GM23338 (cell line): ENCODE measurements around the gene MGME1. TPM values are rescaled to one million over a fixed set of nuclear protein-coding genes. Genes with fewer than 3 reads are reported as not detected.

Source experiments
- ATAC-seq: fragments of 200-7000 bp; cut with Tn5 transposase; 3 replicates; pipeline ENCODE4 v1.9.1; 2020
- DNase-seq: peaks from one replicate; pipeline ENCODE4 v3.0.0-alpha.2; 2015; ENCODE audit warnings: low spot score
- H2AFZ ChIP-seq: fragments of 200-600 bp; sonication (generic); 2 replicates; pipeline ENCODE4 v1.8.0; 2016; ENCODE audit warnings: antibody characterized with exemption, mild to moderate bottlenecking, moderate library complexity
- H3F3A ChIP-seq: fragments of 200-600 bp; sonication (generic); replicated peaks from 2 replicates; pipeline ENCODE4 v1.8.0; 2017; ENCODE audit warnings: antibody characterized with exemption, mixed run types, low read depth
- H3K27ac ChIP-seq: fragments of 200-600 bp; sonication (generic); 2 replicates; pipeline ENCODE4 v1.6.1; 2016; ENCODE audit warnings: low read depth
- H3K27me3 ChIP-seq: fragments of 200-600 bp; sonication (generic); 2 replicates; pipeline ENCODE4 v1.8.0; 2016; ENCODE audit warnings: mild to moderate bottlenecking, mixed run types, moderate library complexity; ENCODE audit not compliant: insufficient read depth
- H3K36me3 ChIP-seq: fragments of 200-600 bp; sonication (generic); 2 replicates; pipeline ENCODE4 v1.8.0; 2016; ENCODE audit warnings: mild to moderate bottlenecking; ENCODE audit not compliant: insufficient read depth
- H3K4me1 ChIP-seq: fragments of 200-600 bp; sonication (generic); 2 replicates; pipeline ENCODE4 v1.8.0; 2016; ENCODE audit warnings: mild to moderate bottlenecking, moderate library complexity; ENCODE audit not compliant: insufficient read depth
- H3K4me2 ChIP-seq: fragments of 200-600 bp; sonication (generic); 2 replicates; pipeline ENCODE4 v1.7.1; 2017; ENCODE audit warnings: mixed run types
- H3K4me3 ChIP-seq: fragments of 200-600 bp; sonication (generic); 2 replicates; pipeline ENCODE4 v1.6.1; 2016; ENCODE audit warnings: mixed run types
- H3K79me2 ChIP-seq: fragments of 200-600 bp; sonication (generic); replicated peaks from 2 replicates; pipeline ENCODE4 v1.8.0; 2017; ENCODE audit warnings: mild to moderate bottlenecking; ENCODE audit not compliant: insufficient read depth
- H3K9me2 ChIP-seq: fragments of 200-600 bp; sonication (generic); 2 replicates; pipeline ENCODE4 v1.8.0; 2017; ENCODE audit not compliant: insufficient read depth
- H4K20me1 ChIP-seq: fragments of 200-600 bp; sonication (generic); replicated peaks from 2 replicates; pipeline ENCODE4 v1.8.0; 2017; ENCODE audit warnings: mild to moderate bottlenecking; ENCODE audit not compliant: insufficient read depth
- H3K27ac Mint-ChIP-seq: 2 replicates; pipeline ENCODE4 v1.8.0; 2020; ENCODE audit warnings: inconsistent platforms, mild to moderate bottlenecking, moderate library complexity, mixed read lengths
- H3K27me3 Mint-ChIP-seq: 3 replicates; pipeline ENCODE4 v1.8.0; 2022; ENCODE audit warnings: low read depth, mild to moderate bottlenecking, moderate library complexity, mixed read lengths, inconsistent platforms; ENCODE audit not compliant: insufficient read depth, poor library complexity
- H3K36me3 Mint-ChIP-seq: 3 replicates; pipeline ENCODE4 v1.8.0; 2021; ENCODE audit warnings: low read depth, mild to moderate bottlenecking, inconsistent platforms, moderate library complexity, mixed read lengths
- H3K4me1 Mint-ChIP-seq: 3 replicates; pipeline ENCODE4 v1.8.0; 2020; ENCODE audit warnings: mild to moderate bottlenecking, inconsistent platforms, mixed read lengths
- H3K4me3 Mint-ChIP-seq: 3 replicates; pipeline ENCODE4 v1.8.0; 2021; ENCODE audit warnings: moderate library complexity, mild to moderate bottlenecking, inconsistent platforms, mixed read lengths
- H3K9me3 Mint-ChIP-seq: 3 replicates; pipeline ENCODE4 v1.8.0; 2020; ENCODE audit warnings: moderate library complexity, mild to moderate bottlenecking, inconsistent platforms, mixed read lengths
- CREB1 ChIP-seq: fragments of 250-450 bp; sonication (Bioruptor Pico); IDR thresholded peaks from 2 replicates; pipeline ENCODE4 v1.5.0; 2020; ENCODE audit warnings: low read depth, mild to moderate bottlenecking, moderate library complexity
- CTCF ChIP-seq, 2 experiments: fragments of 200-600 bp in 1 of 2; sonication (generic) in 1 of 2; conservative IDR thresholded peaks; 2 replicates each; pipeline versions ENCODE4 v1.5.1 to v1.6.1; 2016 to 2017; ENCODE audit warnings: antibody characterized with exemption in 2 of 2, low read depth in 2 of 2, mild to moderate bottlenecking in 2 of 2, moderate library complexity in 1 of 2
- ETS1 ChIP-seq: IDR thresholded peaks from 2 replicates; pipeline ENCODE4 v1.6.1; 2016; ENCODE audit warnings: antibody characterized with exemption
- EZH2 ChIP-seq: fragments of 200-600 bp; sonication (generic); IDR thresholded peaks from one replicate; pipeline ENCODE4 v1.8.0; 2017; ENCODE audit warnings: antibody characterized with exemption, mild to moderate bottlenecking, low read depth; ENCODE audit not compliant: unreplicated experiment
- EZH2phosphoT487 ChIP-seq: fragments of 200-600 bp; sonication (generic); IDR thresholded peaks from one replicate; pipeline ENCODE4 v1.8.1; 2018; ENCODE audit warnings: antibody characterized with exemption; ENCODE audit not compliant: unreplicated experiment
- JUNB ChIP-seq: IDR thresholded peaks from one replicate; pipeline ENCODE4 v1.6.1; 2016; ENCODE audit warnings: antibody characterized with exemption; ENCODE audit not compliant: unreplicated experiment
- NANOG ChIP-seq: IDR thresholded peaks from 2 replicates; pipeline ENCODE4 v1.6.1; 2016; ENCODE audit warnings: antibody characterized with exemption, borderline replicate concordance
- POLR2AphosphoS5 ChIP-seq: IDR thresholded peaks from 2 replicates; pipeline ENCODE4 v1.6.1; 2016; ENCODE audit warnings: antibody characterized with exemption, low read depth
- REST ChIP-seq: IDR thresholded peaks from one replicate; pipeline ENCODE4 v1.6.1; 2018; ENCODE audit warnings: antibody characterized with exemption; ENCODE audit not compliant: unreplicated experiment
- STAT1 ChIP-seq: IDR thresholded peaks from one replicate; pipeline ENCODE4 v1.6.1; 2016; ENCODE audit warnings: antibody characterized with exemption; ENCODE audit not compliant: unreplicated experiment
- ZNF114 ChIP-seq: fragments of 250-450 bp; sonication (Bioruptor Pico); IDR thresholded peaks from 2 replicates; pipeline ENCODE4 v1.5.0; 2020; ENCODE audit warnings: mild to moderate bottlenecking, moderate library complexity
- ZNF331 ChIP-seq: fragments of 250-450 bp; sonication (Bioruptor Pico); IDR thresholded peaks from 2 replicates; pipeline ENCODE4 v1.5.0; 2020; ENCODE audit warnings: low read depth, mild to moderate bottlenecking, moderate library complexity
- ZNF462 ChIP-seq: fragments of 250-450 bp; sonication (Bioruptor Pico); IDR thresholded peaks from 2 replicates; pipeline ENCODE4 v1.5.0; 2020; ENCODE audit warnings: mild to moderate bottlenecking, moderate library complexity
- polyA plus RNA-seq: library from polyadenylated mRNA; unstranded; fragments of >200 nt; fragmentation: Nextera tagmentation; extraction: Ambion mirVana; gene quantifications from 2 replicates; pipeline ENCODE4 v1.2.1, GENCODE V29; 2016
- total RNA-seq: library from RNA; depleted of rRNA; stranded (reverse); fragments of >200 nt; shearing (Covaris generic); gene quantifications from 2 replicates; pipeline ENCODE4 v1.2.3, GENCODE V29; 2014

Gene MGME1
- total and polyA plus RNA-seq, 2 experiments from 2014 or later, result 43.1 to 56.9 TPM

- TF ChIP-seq ZNF114 (CRISPR knock-in tag) (no peak), CREB1 (no peak), CTCF (conservative IDR thresholded peaks at IDR 0.05; ENCODE audit: low read depth in 2 of 2) (no peak)
These were observed 21.4 kb upstream of the MGME1 start (continued) for GRCh38 chr20:17947474-17947815.

GRCh38 chr20:17948442-17948841 lies 20.4 kb upstream of the MGME1 start:
- no peak overlapping the region for H3K27ac Mint-ChIP-seq
- peaks cover 86% of the 10 kb centered on the region for H3K79me2 ChIP-seq
- H3F3A ChIP-seq, result peaks cover 54% of the 10 kb centered on the region
- no peak overlapping the region; the same call in 1 of the 2 replicates for H3K27ac ChIP-seq
- ATAC-seq (no peak), DNase-seq (no peak)
- H3K4me3 Mint-ChIP-seq, result no peak overlapping the region
- no peak overlapping the region for H3K4me3 ChIP-seq
- H3K9me3 Mint-ChIP-seq, result no peaks in the 10 kb centered on the region
- no peak for TF ChIP-seq EZH2
- no peak for TF ChIP-seq STAT1
- no peak for TF ChIP-seq ZNF114 (CRISPR knock-in tag)
- TF ChIP-seq ZNF462 (CRISPR knock-in tag), result no peak
- no peak for TF ChIP-seq POLR2AphosphoS5
- TF ChIP-seq ZNF331 (CRISPR knock-in tag), result no peak
- TF ChIP-seq ETS1, result no peak
- no peak for TF ChIP-seq JUNB
- no peak for TF ChIP-seq NANOG
- no peak for TF ChIP-seq REST
- no peak for TF ChIP-seq EZH2phosphoT487
- TF ChIP-seq CREB1, result no peak
- H3K27me3 Mint-ChIP-seq, result no peaks in the 10 kb centered on the region
- peaks cover 5% of the 10 kb centered on the region; the same call in 2 of the 3 replicates for H3K4me1 Mint-ChIP-seq
- H3K27me3 ChIP-seq, result no peaks in the 10 kb centered on the region
- H3K4me2 ChIP-seq, result no peak overlapping the region
- H3K36me3 Mint-ChIP-seq, result peaks cover 100% of the 10 kb centered on the region
- H2AFZ ChIP-seq, result no peak overlapping the region
- H3K36me3 ChIP-seq, result peaks cover 98% of the 10 kb centered on the region
- H3K9me2 ChIP-seq, result no peaks in the 10 kb centered on the region
- no peaks in the 10 kb centered on the region for H3K4me1 ChIP-seq
- peaks cover 75% of the 10 kb centered on the region for H4K20me1 ChIP-seq
